CD4-positive, alpha-beta T cell treated with Interleukin-12 subunit alpha and Interleukin-12 subunit beta, for 1 hour (primary cell): Measurements from ENCODE around the gene CD53.
"Not testable (repeated sequence)": the region's sequence is repeated elsewhere in the genome, so short reads cannot be mapped to it uniquely, and the experiment has no call there.

Experiments used
- DNase-seq: peaks from one replicate; pipeline ENCODE4 v3.0.0-alpha.2; 2020

The CD53 gene, protein sequence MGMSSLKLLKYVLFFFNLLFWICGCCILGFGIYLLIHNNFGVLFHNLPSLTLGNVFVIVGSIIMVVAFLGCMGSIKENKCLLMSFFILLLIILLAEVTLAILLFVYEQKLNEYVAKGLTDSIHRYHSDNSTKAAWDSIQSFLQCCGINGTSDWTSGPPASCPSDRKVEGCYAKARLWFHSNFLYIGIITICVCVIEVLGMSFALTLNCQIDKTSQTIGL

DNA sequence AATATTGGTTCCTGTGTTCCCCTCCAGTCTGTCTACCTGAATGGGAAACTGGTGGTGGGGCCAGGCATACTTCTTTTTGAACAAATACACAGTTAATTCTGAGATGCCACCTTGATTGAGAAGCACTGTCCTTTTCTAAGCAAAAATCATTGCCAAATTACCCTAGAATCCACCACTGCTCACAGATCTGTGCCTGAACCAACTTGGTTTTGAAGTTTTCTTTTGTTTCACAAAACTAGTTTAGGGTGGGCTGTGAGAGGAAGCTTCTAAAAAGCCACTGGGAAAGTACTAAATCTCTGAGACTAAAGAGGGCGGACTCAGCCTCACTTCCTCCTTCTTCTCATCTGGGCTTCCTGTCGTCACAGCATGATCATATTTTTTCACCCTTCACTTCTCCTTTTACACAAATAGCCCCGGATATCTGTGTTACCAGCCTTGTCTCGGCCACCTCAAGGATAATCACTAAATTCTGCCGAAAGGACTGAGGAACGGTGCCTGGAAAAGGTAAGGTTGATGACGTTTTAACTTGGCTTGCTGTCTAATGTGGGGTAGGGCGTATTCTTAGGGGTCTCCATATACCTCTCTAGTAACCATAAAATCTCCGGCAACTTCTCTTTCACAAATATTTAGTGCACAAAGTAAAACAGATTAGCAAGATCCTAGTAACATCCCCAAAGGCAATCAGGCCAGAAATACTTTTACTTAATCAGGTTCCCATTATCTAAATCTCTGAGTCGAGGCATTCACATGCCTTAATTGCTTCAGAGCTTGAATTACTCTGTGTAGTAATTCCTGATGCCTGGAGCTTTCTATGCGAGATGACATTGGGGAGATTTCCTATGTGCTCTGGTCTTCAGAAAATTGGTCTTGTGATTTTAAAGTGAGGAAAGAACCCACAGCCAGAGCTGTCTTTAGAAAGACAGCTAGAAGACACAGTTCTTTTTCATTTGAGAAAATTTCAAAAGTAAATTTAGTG, at the start of gene CD53:
CD53 (plus strand) TSS at position 404 of the 976 bp plus-strand sequence. CDS start 18,261 bp downstream, outside the sequence.
- DNase-seq = peak; percentile 83

DNA sequence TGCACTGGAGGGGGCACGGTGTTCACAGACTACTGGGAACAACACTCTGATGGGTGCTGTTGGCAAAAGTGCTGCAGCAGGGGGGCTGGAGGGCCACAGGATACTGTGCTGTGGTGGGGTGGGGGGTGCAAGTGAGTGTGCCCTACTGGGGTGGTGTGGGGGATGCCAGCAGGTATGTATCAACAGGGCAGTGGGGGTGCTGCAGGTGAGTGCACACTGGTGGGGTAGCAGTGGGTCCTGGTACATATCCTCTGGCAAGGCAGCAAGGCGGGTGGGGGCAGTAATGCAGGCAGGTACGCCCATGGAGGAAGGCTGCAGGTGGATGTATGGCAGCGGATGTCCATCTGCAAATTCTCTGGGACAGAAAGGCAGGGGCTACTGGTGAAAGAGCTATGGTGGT, 48.8 kb upstream of the CD53 start:
- DNase-seq = no peak

GRCh38 chr1:110829955-110830553, 42.9 kb upstream of the CD53 start:
- peak; percentile 69 for DNase-seq

DNA sequence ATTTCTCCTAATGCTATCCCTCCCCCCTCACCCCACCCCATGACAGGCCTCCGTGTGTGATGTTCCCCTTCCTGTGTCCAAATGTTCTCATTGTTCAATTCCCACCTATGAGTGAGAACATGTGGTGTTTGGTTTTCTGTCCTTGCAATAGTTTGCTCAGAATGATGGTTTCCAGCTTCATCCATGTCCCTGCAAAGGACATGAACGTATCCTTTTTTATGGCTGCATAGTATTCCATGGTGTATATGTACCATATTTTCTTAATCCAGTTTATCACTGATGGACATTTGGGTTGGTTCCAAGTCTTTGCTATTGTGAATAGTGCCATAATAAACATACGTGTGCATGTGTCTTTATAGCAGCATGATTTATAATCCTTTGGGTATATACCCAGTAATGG, 39.2 kb upstream of the CD53 start:
- not testable (repeated sequence) for DNase-seq

GRCh38 chr1:110846861-110847260, 26.1 kb upstream of the CD53 start:
- no peak for DNase-seq

GRCh38 chr1:110850145-110850544, 22.8 kb upstream of the CD53 start:
- DNase-seq = no peak

GRCh38 chr1:110850627-110851026, 22.3 kb upstream of the CD53 start:
- no peak for DNase-seq

DNA sequence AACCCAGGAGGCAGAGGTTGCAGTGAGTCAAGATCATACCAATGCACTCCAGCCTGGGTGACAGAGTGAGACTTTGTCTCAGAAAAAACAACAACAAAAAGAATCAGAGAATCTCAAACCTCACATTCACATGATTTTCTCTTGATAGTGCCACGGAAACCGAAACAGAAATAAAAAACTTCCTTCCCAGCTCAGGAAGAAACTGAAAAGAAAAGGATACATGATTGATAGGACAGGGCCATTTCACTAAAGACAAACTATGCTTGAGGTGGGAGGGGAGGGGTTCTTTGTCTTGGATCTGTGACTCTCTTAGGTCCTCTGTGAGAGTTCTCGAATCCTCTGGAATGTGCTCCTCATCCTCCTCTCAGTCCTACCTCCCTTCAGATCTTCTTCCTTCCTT, 19.8 kb upstream of the CD53 start:
- DNase-seq = no peak

DNA sequence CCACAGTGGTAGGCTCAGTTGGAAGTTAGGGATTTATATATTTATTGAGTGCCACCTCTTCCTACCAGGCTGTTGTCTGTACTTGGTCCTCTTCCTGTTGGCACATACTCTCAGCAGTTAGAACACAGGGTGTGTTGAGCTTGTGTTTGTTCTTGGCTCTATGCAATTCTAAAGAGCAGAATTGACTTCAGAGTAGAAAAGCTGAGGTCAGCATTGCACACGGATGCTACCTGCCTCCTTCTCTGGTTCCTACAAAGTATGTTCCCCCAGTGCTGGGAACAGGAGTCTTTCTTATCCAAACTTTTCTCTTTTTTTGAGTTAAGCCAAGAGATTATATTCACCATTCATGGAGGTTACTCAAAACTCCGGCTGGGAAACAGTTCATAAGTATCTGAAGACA, 16.5 kb upstream of the CD53 start:
- no peak for DNase-seq

- no peak for DNase-seq
Measured at GRCh38 chr1:110857964-110858948, 14.7 kb upstream of the CD53 start.

DNA sequence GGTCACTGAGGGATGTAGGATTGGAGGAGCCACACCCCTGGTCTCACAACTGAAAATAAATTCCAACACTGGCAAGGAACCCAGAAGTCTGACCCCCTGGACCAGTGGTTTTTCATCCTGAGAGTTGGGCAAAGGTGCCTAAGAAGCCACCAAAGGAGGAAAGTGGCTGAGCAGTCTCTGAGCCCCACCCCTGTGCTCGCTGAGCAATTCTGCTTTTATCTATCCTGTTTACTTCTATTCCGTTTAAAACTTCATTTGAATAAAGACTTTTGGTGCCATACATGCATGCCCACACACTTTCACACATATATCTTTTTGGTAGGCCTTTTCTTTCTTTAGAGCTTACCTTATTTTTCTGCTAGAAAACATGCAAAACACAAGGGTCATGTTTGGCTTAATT, 13.9 kb upstream of the CD53 start:
- no peak for DNase-seq

GRCh38 chr1:110860174-110860573, 12.8 kb upstream of the CD53 start:
- DNase-seq = no peak

- not testable (repeated sequence) for DNase-seq
Measured at GRCh38 chr1:110860620-110861019, 12.3 kb upstream of the CD53 start.

- not testable (repeated sequence) for DNase-seq
Measured at GRCh38 chr1:110861942-110862341, 11.0 kb upstream of the CD53 start.

GRCh38 chr1:110864287-110864686, 8.7 kb upstream of the CD53 start:
- no peak for DNase-seq

- DNase-seq = no peak
Measured at GRCh38 chr1:110870721-110871388, 2.1 kb upstream of the CD53 start.

GRCh38 chr1:110872366-110872744, 593 bp upstream of the CD53 start:
- DNase-seq = peak; percentile 30

DNA sequence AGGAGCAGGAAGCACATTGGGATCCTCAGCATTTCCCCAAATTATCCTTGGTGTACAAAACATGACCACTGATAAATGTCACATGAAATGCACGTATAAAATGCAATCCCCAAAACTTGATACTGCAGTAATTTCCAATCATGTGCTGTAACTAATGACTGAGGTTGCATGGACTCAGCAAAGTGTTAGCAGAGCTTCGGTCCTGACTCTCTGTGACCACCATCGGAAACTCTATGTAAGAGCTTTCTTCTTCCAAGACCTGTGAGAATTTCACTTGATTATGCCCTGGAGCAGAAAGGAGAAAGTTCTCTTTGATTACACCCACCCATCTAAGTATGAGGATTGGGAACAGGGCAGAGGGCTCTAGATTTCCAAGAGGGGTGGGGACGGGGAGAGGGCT, 908 bp downstream of the CD53 start:
- no peak for DNase-seq

DNA sequence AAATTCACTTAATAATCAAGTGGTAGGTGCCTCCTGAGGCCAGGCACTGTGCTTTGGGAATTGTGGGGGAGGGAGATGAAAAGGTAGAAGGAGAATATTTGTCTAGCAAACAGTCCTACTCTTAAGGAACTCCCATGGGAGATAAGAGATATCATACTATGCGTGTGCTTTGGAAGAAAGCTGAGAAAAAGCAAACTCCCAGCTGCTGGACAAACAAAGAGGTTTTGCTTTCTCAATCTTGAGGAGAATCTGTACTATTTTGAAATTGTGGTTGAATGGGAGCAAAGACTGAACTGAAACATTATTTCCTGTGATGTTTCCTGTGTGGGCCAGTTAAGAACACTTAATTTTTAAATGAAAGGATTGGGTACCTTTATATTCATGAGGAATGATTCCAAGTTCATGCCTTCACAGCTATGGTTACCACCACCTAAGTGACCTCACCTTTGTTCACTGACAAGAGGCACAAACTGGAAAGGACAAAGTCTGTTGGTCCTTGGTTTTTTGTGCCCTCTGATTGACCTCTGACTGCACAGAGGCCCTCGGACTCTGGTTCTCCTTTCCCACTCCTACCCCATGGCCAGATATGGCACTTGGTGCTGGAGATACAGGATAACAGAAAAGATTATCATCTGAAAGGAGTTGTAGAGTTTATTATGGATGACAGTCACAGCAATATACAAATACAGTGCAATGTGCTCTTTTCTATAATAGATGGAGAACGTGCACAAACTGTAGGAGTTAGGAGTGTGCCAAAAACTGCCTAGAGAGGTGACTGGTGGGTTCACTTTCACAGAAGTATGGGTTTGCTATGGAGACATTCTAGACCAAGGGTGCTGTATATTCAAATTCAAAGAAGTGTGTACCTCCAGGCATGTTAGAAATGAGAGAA, 1.6 kb downstream of the CD53 start:
- peak; percentile 53 for DNase-seq

GRCh38 chr1:110875216-110875731, 2.3 kb downstream of the CD53 start:
- peak; percentile 70 for DNase-seq
